HEK293 (cell line): ENCODE results near the gene PFN4.

Experiments used
- CTCF ChIA-PET: fragments of 350-600 bp; formaldehyde crosslinking; extraction: SDS; loops from one replicate; lab custom pipeline; 2021; ENCODE audit warnings: antibody characterized with exemption; lab: Yijun Ruan, JAX
- POLR2A ChIA-PET: fragments of 300-600 bp; formaldehyde crosslinking; extraction: SDS; loops from one replicate; lab custom pipeline; 2020; ENCODE audit warnings: antibody characterized with exemption, inconsistent platforms; lab: Yijun Ruan, JAX
- H3K27ac ChIP-seq: fragments of 200-500 bp; sonication (Bioruptor generic); 2 replicates; pipeline ENCODE4 v1.5.1; 2014; ENCODE audit warnings: low read depth, low read length, control low read depth, inconsistent platforms; ENCODE audit errors: extremely low read depth
- H3K36me3 ChIP-seq, 2 experiments: fragments of 200-500 bp in 1 of 2; sonication (Bioruptor generic) in 1 of 2; 1 replicate in 1 of 2; 2 replicates in 1 of 2; pipeline ENCODE4 v1.5.1; 2014 to 2017; ENCODE audit warnings: inconsistent platforms in 2 of 2, low read length in 2 of 2; ENCODE audit not compliant: control insufficient read depth in 2 of 2, insufficient read depth in 1 of 2
- H3K4me1 ChIP-seq: fragments of 200-500 bp; sonication (Bioruptor generic); 2 replicates; pipeline ENCODE4 v1.5.1; 2014; ENCODE audit warnings: mild to moderate bottlenecking, low read length, inconsistent platforms; ENCODE audit not compliant: control insufficient read depth, insufficient read depth
- H3K4me3 ChIP-seq: 2 replicates; pipeline ENCODE4 v1.5.1; 2011; ENCODE audit warnings: low read depth, mild to moderate bottlenecking, control low read depth, low read length, moderate library complexity
- H3K9me3 ChIP-seq: fragments of 200-500 bp; sonication (Bioruptor generic); 2 replicates; pipeline ENCODE4 v1.5.1; 2014; ENCODE audit warnings: low read depth, low read length, inconsistent platforms; ENCODE audit not compliant: control insufficient read depth, insufficient read depth
- BCL11B ChIP-seq: fragments of 450-650 bp; formaldehyde crosslinking; IDR thresholded peaks from 2 replicates; pipeline ENCODE4 v1.5.1; 2016; ENCODE audit warnings: low read depth, missing biosample characterization, missing genetic modification characterization
- IKZF3 ChIP-seq: fragments of 450-650 bp; IDR thresholded peaks from 2 replicates; pipeline ENCODE4 v1.5.0; 2018; ENCODE audit warnings: missing biosample characterization, mild to moderate bottlenecking, missing genetic modification characterization, moderate library complexity
- OSR2 ChIP-seq: fragments of 450-650 bp; formaldehyde crosslinking; IDR thresholded peaks from 2 replicates; pipeline ENCODE4 v1.5.1; 2016; ENCODE audit warnings: missing biosample characterization, missing genetic modification characterization
- YY1 ChIP-seq: fragments of 450-650 bp; formaldehyde crosslinking; IDR thresholded peaks from 2 replicates; pipeline ENCODE4 v1.5.1; 2018; ENCODE audit warnings: missing biosample characterization, missing genetic modification characterization
- YY2 ChIP-seq: fragments of 450-650 bp; formaldehyde crosslinking; IDR thresholded peaks from 2 replicates; pipeline ENCODE4 v1.5.1; 2016; ENCODE audit warnings: missing biosample characterization, missing genetic modification characterization
- ZBTB20 ChIP-seq: fragments of 450-650 bp; formaldehyde crosslinking; IDR thresholded peaks from 2 replicates; pipeline ENCODE4 v1.5.1; 2016; ENCODE audit warnings: missing biosample characterization, missing genetic modification characterization
- ZFP37 ChIP-seq: fragments of 450-650 bp; formaldehyde crosslinking; IDR thresholded peaks from 2 replicates; pipeline ENCODE4 v1.5.1; 2016; ENCODE audit warnings: missing biosample characterization, missing genetic modification characterization
- ZIC2 ChIP-seq: fragments of 450-650 bp; formaldehyde crosslinking; IDR thresholded peaks from 2 replicates; pipeline ENCODE4 v1.5.1; 2016; ENCODE audit warnings: missing biosample characterization, missing genetic modification characterization
- ZNF133 ChIP-seq: fragments of 450-650 bp; formaldehyde crosslinking; IDR thresholded peaks from 2 replicates; pipeline ENCODE4 v1.5.1; 2016; ENCODE audit warnings: missing biosample characterization, missing genetic modification characterization
- ZNF140 ChIP-seq: fragments of 450-650 bp; formaldehyde crosslinking; IDR thresholded peaks from 2 replicates; pipeline ENCODE4 v1.5.1; 2016; ENCODE audit warnings: missing biosample characterization, missing genetic modification characterization
- ZNF23 ChIP-seq: fragments of 450-650 bp; formaldehyde crosslinking; IDR thresholded peaks from 2 replicates; pipeline ENCODE4 v1.5.1; 2016; ENCODE audit warnings: missing biosample characterization, missing genetic modification characterization, borderline replicate concordance
- ZNF24 ChIP-seq: fragments of 450-650 bp; formaldehyde crosslinking; IDR thresholded peaks from 2 replicates; pipeline ENCODE4 v1.5.1; 2016; ENCODE audit warnings: missing biosample characterization, missing genetic modification characterization
- ZNF335 ChIP-seq: fragments of 450-650 bp; formaldehyde crosslinking; conservative IDR thresholded peaks from 2 replicates; pipeline ENCODE4 v1.5.1; 2016; ENCODE audit warnings: missing biosample characterization, missing genetic modification characterization
- ZNF600 ChIP-seq: fragments of 450-650 bp; formaldehyde crosslinking; IDR thresholded peaks from 2 replicates; pipeline ENCODE4 v1.5.1; 2016; ENCODE audit warnings: missing biosample characterization, missing genetic modification characterization
- ZNF670 ChIP-seq: fragments of 450-650 bp; formaldehyde crosslinking; IDR thresholded peaks from 2 replicates; pipeline ENCODE4 v1.5.1; 2016; ENCODE audit warnings: missing biosample characterization, missing genetic modification characterization, low read depth
- ZSCAN23 ChIP-seq: fragments of 450-650 bp; formaldehyde crosslinking; IDR thresholded peaks from 2 replicates; pipeline ENCODE4 v1.5.1; 2016; ENCODE audit warnings: missing biosample characterization, missing genetic modification characterization
- TF ChIP-seq, protein P1 (sequence below): fragments of 450-650 bp; formaldehyde crosslinking; IDR thresholded peaks from 2 replicates; pipeline ENCODE4; 2016; ENCODE audit warnings: missing biosample characterization, missing genetic modification characterization
- TF ChIP-seq, protein P2 (sequence below): fragments of 450-650 bp; formaldehyde crosslinking; conservative IDR thresholded peaks from 2 replicates; pipeline ENCODE4 v1.5.1; 2016; ENCODE audit warnings: low read depth, missing biosample characterization, missing genetic modification characterization
- TF ChIP-seq, protein P3 (sequence below): fragments of 450-650 bp; formaldehyde crosslinking; IDR thresholded peaks from 2 replicates; pipeline ENCODE4 v1.5.1; 2016; ENCODE audit warnings: missing biosample characterization, missing genetic modification characterization
- TF ChIP-seq, protein P4 (sequence below): fragments of 450-650 bp; formaldehyde crosslinking; IDR thresholded peaks from 2 replicates; pipeline ENCODE4 v1.5.1; 2016; ENCODE audit warnings: missing biosample characterization, missing genetic modification characterization
- TF ChIP-seq, protein P5 (sequence below): fragments of 450-650 bp; formaldehyde crosslinking; optimal IDR thresholded peaks from 2 replicates; pipeline ENCODE3; 2016; ENCODE audit warnings: missing biosample characterization, mild to moderate bottlenecking, missing genetic modification characterization
- TF ChIP-seq, protein P6 (sequence below): fragments of 450-650 bp; formaldehyde crosslinking; IDR thresholded peaks from 2 replicates; pipeline ENCODE4 v1.5.1; 2016; ENCODE audit warnings: missing biosample characterization, missing genetic modification characterization

The PFN4 gene

DNA sequence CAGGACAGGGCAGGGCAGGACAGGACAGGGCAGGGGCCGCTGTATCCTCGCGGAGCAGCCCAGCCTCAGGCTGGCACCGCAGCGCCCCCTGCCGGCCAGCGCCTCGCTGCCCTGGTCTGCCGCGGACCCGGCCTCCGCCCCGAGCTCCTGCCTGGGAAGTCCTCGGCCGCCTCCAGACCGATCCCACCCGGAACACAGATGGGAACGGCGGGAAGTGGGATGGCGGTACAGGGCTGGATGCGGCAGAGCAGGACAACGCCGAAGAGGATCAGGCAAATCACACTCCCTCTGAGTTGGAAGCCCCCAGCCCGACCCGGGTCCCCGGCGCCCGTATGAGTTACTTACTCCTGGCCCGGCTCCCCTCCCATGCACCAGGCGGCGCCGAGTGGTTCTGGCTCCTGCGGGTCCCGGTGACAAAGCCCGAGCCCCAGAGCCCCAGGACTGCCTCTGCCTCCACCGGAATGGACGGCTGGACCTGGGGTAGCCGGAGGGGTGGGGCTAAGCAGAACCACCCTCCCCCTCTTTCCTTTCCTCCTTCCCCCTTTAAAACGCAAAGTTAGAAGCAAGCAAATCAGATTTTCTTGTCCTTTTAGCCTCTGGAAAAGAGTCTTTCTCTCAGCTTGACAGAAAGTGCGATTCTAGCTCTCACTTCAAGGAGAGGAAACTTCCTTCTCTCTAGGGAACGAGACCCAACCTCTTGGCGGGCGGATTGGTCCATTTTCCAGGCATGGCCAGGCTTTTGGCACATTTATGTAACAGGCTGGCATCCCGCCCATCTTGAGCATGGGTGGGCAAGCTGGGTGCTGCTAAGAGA, 38.5 kb downstream of the PFN4 start, which contains the start of gene TP53I3:
TP53I3 (minus strand) TSS at position 449 of the 814 bp plus-strand sequence. CDS start 508 bp downstream, outside the sequence.
- CTCF ChIA-PET = interaction anchor here (0.5 to 3.1 kb wide), 35 partner anchors 9 to 560 kb away, joined by 3 to 23 read pairs (median 4); partner anchors contain the start of gene ATAD2B
- Histone ChIP-seq H3K27ac (peak within 1 kb of the TSS; percentile 79), H3K4me3 (peak within 1 kb of the TSS; percentile 68), H3K9me3 (no peaks in the 10 kb centered on the region), H3K4me1 (no peaks in the 10 kb centered on the region), H3K36me3 (peaks cover 3 to 43% of the 10 kb centered on the region in 2 experiments; a peak in 2 of 3 replicates)
- POLR2A ChIA-PET = interaction anchor here (0.6 to 2.4 kb wide), 9 partner anchors 8 to 260 kb away, joined by 3 to 14 read pairs (median 4); partner anchors contain the start of genes ATAD2B, SF3B6 and WDCP
- TF ChIP-seq ZNF140 (tag by site-specific recombination) = no peak
- TF ChIP-seq, protein P1, sequence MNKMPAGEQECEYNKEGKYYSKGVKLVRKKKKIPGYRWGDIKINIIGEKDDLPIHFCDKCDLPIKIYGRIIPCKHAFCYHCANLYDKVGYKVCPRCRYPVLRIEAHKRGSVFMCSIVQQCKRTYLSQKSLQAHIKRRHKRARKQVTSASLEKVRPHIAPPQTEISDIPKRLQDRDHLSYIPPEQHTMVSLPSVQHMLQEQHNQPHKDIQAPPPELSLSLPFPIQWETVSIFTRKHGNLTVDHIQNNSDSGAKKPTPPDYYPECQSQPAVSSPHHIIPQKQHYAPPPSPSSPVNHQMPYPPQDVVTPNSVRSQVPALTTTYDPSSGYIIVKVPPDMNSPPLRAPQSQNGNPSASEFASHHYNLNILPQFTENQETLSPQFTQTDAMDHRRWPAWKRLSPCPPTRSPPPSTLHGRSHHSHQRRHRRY = no peak
- 0 out of 2 replicates have a peak, but pooled peaks have one; percentile 39 for TF ChIP-seq YY1 (tag by site-specific recombination)
- TF ChIP-seq ZNF23 (tag by site-specific recombination) = no peak
- peak; percentile 34; the same call in 1 of the 2 replicates for TF ChIP-seq YY2 (tag by site-specific recombination)
- peak; percentile 97 for TF ChIP-seq ZBTB20 (tag by site-specific recombination)
- TF ChIP-seq, protein P2, sequence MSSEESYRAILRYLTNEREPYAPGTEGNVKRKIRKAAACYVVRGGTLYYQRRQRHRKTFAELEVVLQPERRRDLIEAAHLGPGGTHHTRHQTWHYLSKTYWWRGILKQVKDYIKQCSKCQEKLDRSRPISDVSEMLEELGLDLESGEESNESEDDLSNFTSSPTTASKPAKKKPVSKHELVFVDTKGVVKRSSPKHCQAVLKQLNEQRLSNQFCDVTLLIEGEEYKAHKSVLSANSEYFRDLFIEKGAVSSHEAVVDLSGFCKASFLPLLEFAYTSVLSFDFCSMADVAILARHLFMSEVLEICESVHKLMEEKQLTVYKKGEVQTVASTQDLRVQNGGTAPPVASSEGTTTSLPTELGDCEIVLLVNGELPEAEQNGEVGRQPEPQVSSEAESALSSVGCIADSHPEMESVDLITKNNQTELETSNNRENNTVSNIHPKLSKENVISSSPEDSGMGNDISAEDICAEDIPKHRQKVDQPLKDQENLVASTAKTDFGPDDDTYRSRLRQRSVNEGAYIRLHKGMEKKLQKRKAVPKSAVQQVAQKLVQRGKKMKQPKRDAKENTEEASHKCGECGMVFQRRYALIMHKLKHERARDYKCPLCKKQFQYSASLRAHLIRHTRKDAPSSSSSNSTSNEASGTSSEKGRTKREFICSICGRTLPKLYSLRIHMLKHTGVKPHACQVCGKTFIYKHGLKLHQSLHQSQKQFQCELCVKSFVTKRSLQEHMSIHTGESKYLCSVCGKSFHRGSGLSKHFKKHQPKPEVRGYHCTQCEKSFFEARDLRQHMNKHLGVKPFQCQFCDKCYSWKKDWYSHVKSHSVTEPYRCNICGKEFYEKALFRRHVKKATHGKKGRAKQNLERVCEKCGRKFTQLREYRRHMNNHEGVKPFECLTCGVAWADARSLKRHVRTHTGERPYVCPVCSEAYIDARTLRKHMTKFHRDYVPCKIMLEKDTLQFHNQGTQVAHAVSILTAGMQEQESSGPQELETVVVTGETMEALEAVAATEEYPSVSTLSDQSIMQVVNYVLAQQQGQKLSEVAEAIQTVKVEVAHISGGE (tag by site-specific recombination) = peak; percentile 60; the same call in 1 of the 2 replicates
- TF ChIP-seq ZIC2 = no peak
- TF ChIP-seq IKZF3 (tag by site-specific recombination) = peak; percentile 98
- peak; percentile 92 for TF ChIP-seq ZNF335 (tag by site-specific recombination)
- peak; percentile 99 for TF ChIP-seq ZNF600
- TF ChIP-seq, protein P3, sequence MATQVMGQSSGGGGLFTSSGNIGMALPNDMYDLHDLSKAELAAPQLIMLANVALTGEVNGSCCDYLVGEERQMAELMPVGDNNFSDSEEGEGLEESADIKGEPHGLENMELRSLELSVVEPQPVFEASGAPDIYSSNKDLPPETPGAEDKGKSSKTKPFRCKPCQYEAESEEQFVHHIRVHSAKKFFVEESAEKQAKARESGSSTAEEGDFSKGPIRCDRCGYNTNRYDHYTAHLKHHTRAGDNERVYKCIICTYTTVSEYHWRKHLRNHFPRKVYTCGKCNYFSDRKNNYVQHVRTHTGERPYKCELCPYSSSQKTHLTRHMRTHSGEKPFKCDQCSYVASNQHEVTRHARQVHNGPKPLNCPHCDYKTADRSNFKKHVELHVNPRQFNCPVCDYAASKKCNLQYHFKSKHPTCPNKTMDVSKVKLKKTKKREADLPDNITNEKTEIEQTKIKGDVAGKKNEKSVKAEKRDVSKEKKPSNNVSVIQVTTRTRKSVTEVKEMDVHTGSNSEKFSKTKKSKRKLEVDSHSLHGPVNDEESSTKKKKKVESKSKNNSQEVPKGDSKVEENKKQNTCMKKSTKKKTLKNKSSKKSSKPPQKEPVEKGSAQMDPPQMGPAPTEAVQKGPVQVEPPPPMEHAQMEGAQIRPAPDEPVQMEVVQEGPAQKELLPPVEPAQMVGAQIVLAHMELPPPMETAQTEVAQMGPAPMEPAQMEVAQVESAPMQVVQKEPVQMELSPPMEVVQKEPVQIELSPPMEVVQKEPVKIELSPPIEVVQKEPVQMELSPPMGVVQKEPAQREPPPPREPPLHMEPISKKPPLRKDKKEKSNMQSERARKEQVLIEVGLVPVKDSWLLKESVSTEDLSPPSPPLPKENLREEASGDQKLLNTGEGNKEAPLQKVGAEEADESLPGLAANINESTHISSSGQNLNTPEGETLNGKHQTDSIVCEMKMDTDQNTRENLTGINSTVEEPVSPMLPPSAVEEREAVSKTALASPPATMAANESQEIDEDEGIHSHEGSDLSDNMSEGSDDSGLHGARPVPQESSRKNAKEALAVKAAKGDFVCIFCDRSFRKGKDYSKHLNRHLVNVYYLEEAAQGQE (tag by site-specific recombination) = no peak
- TF ChIP-seq, protein P4, sequence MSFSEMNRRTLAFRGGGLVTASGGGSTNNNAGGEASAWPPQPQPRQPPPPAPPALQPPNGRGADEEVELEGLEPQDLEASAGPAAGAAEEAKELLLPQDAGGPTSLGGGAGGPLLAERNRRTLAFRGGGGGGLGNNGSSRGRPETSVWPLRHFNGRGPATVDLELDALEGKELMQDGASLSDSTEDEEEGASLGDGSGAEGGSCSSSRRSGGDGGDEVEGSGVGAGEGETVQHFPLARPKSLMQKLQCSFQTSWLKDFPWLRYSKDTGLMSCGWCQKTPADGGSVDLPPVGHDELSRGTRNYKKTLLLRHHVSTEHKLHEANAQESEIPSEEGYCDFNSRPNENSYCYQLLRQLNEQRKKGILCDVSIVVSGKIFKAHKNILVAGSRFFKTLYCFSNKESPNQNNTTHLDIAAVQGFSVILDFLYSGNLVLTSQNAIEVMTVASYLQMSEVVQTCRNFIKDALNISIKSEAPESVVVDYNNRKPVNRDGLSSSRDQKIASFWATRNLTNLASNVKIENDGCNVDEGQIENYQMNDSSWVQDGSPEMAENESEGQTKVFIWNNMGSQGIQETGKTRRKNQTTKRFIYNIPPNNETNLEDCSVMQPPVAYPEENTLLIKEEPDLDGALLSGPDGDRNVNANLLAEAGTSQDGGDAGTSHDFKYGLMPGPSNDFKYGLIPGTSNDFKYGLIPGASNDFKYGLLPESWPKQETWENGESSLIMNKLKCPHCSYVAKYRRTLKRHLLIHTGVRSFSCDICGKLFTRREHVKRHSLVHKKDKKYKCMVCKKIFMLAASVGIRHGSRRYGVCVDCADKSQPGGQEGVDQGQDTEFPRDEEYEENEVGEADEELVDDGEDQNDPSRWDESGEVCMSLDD (tag by site-specific recombination) = 0 out of 2 replicates have a peak, but pooled peaks have one; percentile 28
- TF ChIP-seq ZSCAN23 (tag by site-specific recombination) = no peak
- peak; percentile 82; the same call in 1 of the 2 replicates for TF ChIP-seq ZFP37 (tag by site-specific recombination)
- no peak for TF ChIP-seq ZNF670
- TF ChIP-seq BCL11B (tag by site-specific recombination) = no peak; the same call in 1 of the 2 replicates
- 0 out of 2 replicates have a peak, but pooled peaks have one; percentile 29 for TF ChIP-seq ZNF24 (tag by site-specific recombination)
- no peak for TF ChIP-seq ZNF133 (tag by site-specific recombination)
- TF ChIP-seq OSR2 (tag by site-specific recombination) = no peak
- TF ChIP-seq, protein P5, sequence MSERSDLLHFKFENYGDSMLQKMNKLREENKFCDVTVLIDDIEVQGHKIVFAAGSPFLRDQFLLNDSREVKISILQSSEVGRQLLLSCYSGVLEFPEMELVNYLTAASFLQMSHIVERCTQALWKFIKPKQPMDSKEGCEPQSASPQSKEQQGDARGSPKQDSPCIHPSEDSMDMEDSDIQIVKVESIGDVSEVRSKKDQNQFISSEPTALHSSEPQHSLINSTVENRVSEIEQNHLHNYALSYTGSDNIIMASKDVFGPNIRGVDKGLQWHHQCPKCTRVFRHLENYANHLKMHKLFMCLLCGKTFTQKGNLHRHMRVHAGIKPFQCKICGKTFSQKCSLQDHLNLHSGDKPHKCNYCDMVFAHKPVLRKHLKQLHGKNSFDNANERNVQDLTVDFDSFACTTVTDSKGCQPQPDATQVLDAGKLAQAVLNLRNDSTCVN (tag by site-specific recombination) = peak; percentile 47
- TF ChIP-seq, protein P6, sequence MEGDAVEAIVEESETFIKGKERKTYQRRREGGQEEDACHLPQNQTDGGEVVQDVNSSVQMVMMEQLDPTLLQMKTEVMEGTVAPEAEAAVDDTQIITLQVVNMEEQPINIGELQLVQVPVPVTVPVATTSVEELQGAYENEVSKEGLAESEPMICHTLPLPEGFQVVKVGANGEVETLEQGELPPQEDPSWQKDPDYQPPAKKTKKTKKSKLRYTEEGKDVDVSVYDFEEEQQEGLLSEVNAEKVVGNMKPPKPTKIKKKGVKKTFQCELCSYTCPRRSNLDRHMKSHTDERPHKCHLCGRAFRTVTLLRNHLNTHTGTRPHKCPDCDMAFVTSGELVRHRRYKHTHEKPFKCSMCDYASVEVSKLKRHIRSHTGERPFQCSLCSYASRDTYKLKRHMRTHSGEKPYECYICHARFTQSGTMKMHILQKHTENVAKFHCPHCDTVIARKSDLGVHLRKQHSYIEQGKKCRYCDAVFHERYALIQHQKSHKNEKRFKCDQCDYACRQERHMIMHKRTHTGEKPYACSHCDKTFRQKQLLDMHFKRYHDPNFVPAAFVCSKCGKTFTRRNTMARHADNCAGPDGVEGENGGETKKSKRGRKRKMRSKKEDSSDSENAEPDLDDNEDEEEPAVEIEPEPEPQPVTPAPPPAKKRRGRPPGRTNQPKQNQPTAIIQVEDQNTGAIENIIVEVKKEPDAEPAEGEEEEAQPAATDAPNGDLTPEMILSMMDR (tag by site-specific recombination) = peak; percentile 99
